WTC11 (cell line): ENCODE measurements around the gene KRTAP2-3. TPM values are rescaled to one million over a fixed set of nuclear protein-coding genes. Genes with fewer than 3 reads are reported as not detected.

Experiments
- ATAC-seq: fragments of 200-7000 bp; cut with Tn5 transposase; 2 replicates; pipeline ENCODE4 v1.10.0; 2021; ENCODE audit warnings: mild to moderate bottlenecking, moderate library complexity
- CTCF ChIA-PET: fragments of 300-600 bp; sonication (Branson Sonifier 250); formaldehyde crosslinking; loops from one replicate; lab custom pipeline; 2021; ENCODE audit warnings: antibody characterized with exemption; lab: Charles Lee
- POLR2A ChIA-PET: fragments of 350-600 bp; sonication (Branson Sonifier 250); formaldehyde crosslinking; loops from one replicate; lab custom pipeline; 2021; ENCODE audit warnings: antibody characterized with exemption; lab: Charles Lee
- DNase-seq: peaks from one replicate; pipeline ENCODE4 v3.0.0; 2021; ENCODE audit warnings: low spot score
- H3K27ac Mint-ChIP-seq: 2 replicates; pipeline ENCODE4 v1.8.0; 2021; ENCODE audit warnings: mixed read lengths
- H3K27me3 Mint-ChIP-seq: 2 replicates; pipeline ENCODE4 v1.8.0; 2021; ENCODE audit warnings: low read depth, mild to moderate bottlenecking, moderate library complexity, mixed read lengths
- H3K36me3 Mint-ChIP-seq: 2 replicates; pipeline ENCODE4 v1.8.0; 2021; ENCODE audit warnings: mixed read lengths
- H3K4me1 Mint-ChIP-seq: 2 replicates; pipeline ENCODE4 v1.8.0; 2022; ENCODE audit warnings: mixed read lengths
- H3K4me3 Mint-ChIP-seq: 2 replicates; pipeline ENCODE4 v1.8.0; 2021; ENCODE audit warnings: mild to moderate bottlenecking, moderate library complexity, mixed read lengths
- H3K9me3 Mint-ChIP-seq: 2 replicates; pipeline ENCODE4 v1.8.0; 2021; ENCODE audit warnings: mixed read lengths
- AFF4 ChIP-seq: sonication (generic); formaldehyde crosslinking; IDR thresholded peaks from 2 replicates; pipeline ENCODE4 v1.8.1; 2023; ENCODE audit warnings: mild to moderate bottlenecking, missing genetic modification reagents, borderline replicate concordance
- ATF6 ChIP-seq: sonication (generic); formaldehyde crosslinking; IDR thresholded peaks from 2 replicates; pipeline ENCODE4 v1.8.1; 2023; ENCODE audit warnings: mild to moderate bottlenecking, missing genetic modification reagents
- CBFB ChIP-seq: sonication (generic); formaldehyde crosslinking; IDR thresholded peaks from 2 replicates; pipeline ENCODE4 v1.8.1; 2022; ENCODE audit warnings: mild to moderate bottlenecking, low read depth, missing genetic modification reagents
- E2F5 ChIP-seq: sonication (generic); formaldehyde crosslinking; IDR thresholded peaks from 2 replicates; pipeline ENCODE4 v1.8.1; 2022; ENCODE audit warnings: mild to moderate bottlenecking, moderate library complexity, missing genetic modification reagents
- ERG ChIP-seq: fragments of 250-450 bp; sonication (Bioruptor Pico); IDR thresholded peaks from 2 replicates; pipeline ENCODE4 v1.8.0; 2021; ENCODE audit warnings: mild to moderate bottlenecking
- FOXJ3 ChIP-seq: sonication (generic); formaldehyde crosslinking; IDR thresholded peaks from 2 replicates; pipeline ENCODE4 v1.9.0; 2021; ENCODE audit warnings: missing genetic modification reagents, mild to moderate bottlenecking, borderline replicate concordance
- JUN ChIP-seq: sonication (generic); formaldehyde crosslinking; IDR thresholded peaks from 2 replicates; pipeline ENCODE4 v1.8.0; 2023; ENCODE audit warnings: mild to moderate bottlenecking, missing genetic modification reagents
- KAT7 ChIP-seq: sonication (generic); formaldehyde crosslinking; IDR thresholded peaks from 2 replicates; pipeline ENCODE4 v1.8.1; 2023; ENCODE audit warnings: missing genetic modification reagents, mild to moderate bottlenecking, borderline replicate concordance
- MAX ChIP-seq: sonication (generic); formaldehyde crosslinking; IDR thresholded peaks from 2 replicates; pipeline ENCODE4 v1.8.0; 2022; ENCODE audit warnings: mild to moderate bottlenecking, missing genetic modification reagents
- MXD4 ChIP-seq: fragments of 250-450 bp; sonication (Bioruptor Pico); IDR thresholded peaks from 2 replicates; pipeline ENCODE4 v1.8.0; 2021; ENCODE audit warnings: mild to moderate bottlenecking, moderate library complexity, borderline replicate concordance
- NFATC4 ChIP-seq: fragments of 250-450 bp; sonication (Bioruptor Pico); IDR thresholded peaks from 2 replicates; pipeline ENCODE4 v1.9.0; 2021; ENCODE audit warnings: mild to moderate bottlenecking
- NFE2L1 ChIP-seq: sonication (generic); formaldehyde crosslinking; IDR thresholded peaks from 2 replicates; pipeline ENCODE4 v1.8.1; 2023; ENCODE audit warnings: missing genetic modification reagents
- PREB ChIP-seq: sonication (generic); formaldehyde crosslinking; IDR thresholded peaks from 2 replicates; pipeline ENCODE4 v1.8.1; 2022; ENCODE audit warnings: mild to moderate bottlenecking, missing genetic modification reagents, moderate library complexity, borderline replicate concordance
- TCF7 ChIP-seq: sonication (generic); formaldehyde crosslinking; IDR thresholded peaks from 2 replicates; pipeline ENCODE4 v1.8.0; 2022; ENCODE audit warnings: mild to moderate bottlenecking, low read depth, missing genetic modification reagents, moderate library complexity
- TEAD1 ChIP-seq: sonication (generic); formaldehyde crosslinking; IDR thresholded peaks from 2 replicates; pipeline ENCODE4 v1.8.0; 2022; ENCODE audit warnings: mild to moderate bottlenecking, missing genetic modification reagents
- ZBTB21 ChIP-seq: sonication (generic); formaldehyde crosslinking; IDR thresholded peaks from 2 replicates; pipeline ENCODE4 v1.8.1; 2023; ENCODE audit warnings: mild to moderate bottlenecking, missing genetic modification reagents, borderline replicate concordance
- ZNF263 ChIP-seq: sonication (generic); formaldehyde crosslinking; IDR thresholded peaks from 2 replicates; pipeline ENCODE4 v1.8.1; 2022; ENCODE audit warnings: low read depth, mild to moderate bottlenecking, moderate library complexity, missing genetic modification reagents
- ZNF396 ChIP-seq: fragments of 250-450 bp; sonication (Bioruptor Pico); IDR thresholded peaks from 2 replicates; pipeline ENCODE4 v1.8.0; 2021; ENCODE audit warnings: mild to moderate bottlenecking, moderate library complexity, borderline replicate concordance
- ZNF416 ChIP-seq: fragments of 250-450 bp; sonication (Bioruptor Pico); IDR thresholded peaks from 2 replicates; pipeline ENCODE4 v1.9.0; 2021; ENCODE audit warnings: mild to moderate bottlenecking, inconsistent platforms
- ZSCAN18 ChIP-seq: fragments of 250-450 bp; sonication (Bioruptor Pico); IDR thresholded peaks from 2 replicates; pipeline ENCODE4 v2.1.2; 2022; ENCODE audit warnings: mild to moderate bottlenecking, moderate library complexity
- total RNA-seq: library from RNA; stranded (reverse); gene quantifications from 3 replicates; pipeline ENCODE4 v1.2.3, GENCODE V29; 2021

The KRTAP2-3 gene
- total RNA-seq, 1 experiment from 2014 or later = not detected

- Mint-ChIP-seq H3K27me3 (no peaks in the 10 kb centered on the region; the same call in 1 of the 2 replicates), H3K4me3 (no peak overlapping the region), H3K4me1 (no peaks in the 10 kb centered on the region), H3K9me3 (no peaks in the 10 kb centered on the region), H3K27ac (no peak overlapping the region), H3K36me3 (no peaks in the 10 kb centered on the region)
- no peak for TF ChIP-seq ZNF396 (CRISPR knock-in tag)
- no peak for TF ChIP-seq AFF4 (CRISPR knock-in tag)
- no peak for TF ChIP-seq ZNF416 (CRISPR knock-in tag)
- TF ChIP-seq KAT7 (CRISPR knock-in tag) = no peak
- no peak for TF ChIP-seq E2F5 (CRISPR knock-in tag)
- TF ChIP-seq TCF7 = no peak
- TF ChIP-seq ATF6 (CRISPR knock-in tag) = no peak
- TF ChIP-seq MAX (CRISPR knock-in tag) = no peak
- TF ChIP-seq NFATC4 (CRISPR knock-in tag) = no peak
- no peak for TF ChIP-seq ZNF263
- no peak for TF ChIP-seq TEAD1 (CRISPR knock-in tag)
- no peak for DNase-seq
- ChIA-PET POLR2A (interaction anchor here (0.6 kb wide), 1 partner anchor 33 kb away, joined by 4 read pairs; no protein-coding TSS in a partner anchor), CTCF (no interaction called here)
- no peak for ATAC-seq
Observed at GRCh38 chr17:41071606-41072360, 11.9 kb upstream of the KRTAP2-3 start.

- no peak overlapping the region for H3K4me3 Mint-ChIP-seq
- no peaks in the 10 kb centered on the region for H3K9me3 Mint-ChIP-seq
- CTCF ChIA-PET = no interaction called here
- peaks cover 4% of the 10 kb centered on the region; the same call in 1 of the 2 replicates for H3K4me1 Mint-ChIP-seq
- no peak for TF ChIP-seq FOXJ3 (CRISPR knock-in tag)
- TF ChIP-seq KAT7 (CRISPR knock-in tag) = no peak
- no peak for TF ChIP-seq ERG (CRISPR knock-in tag)
- TF ChIP-seq ZBTB21 (CRISPR knock-in tag) = no peak
- TF ChIP-seq NFE2L1 (CRISPR knock-in tag) = no peak
- TF ChIP-seq E2F5 (CRISPR knock-in tag) = no peak
- TF ChIP-seq MXD4 (CRISPR knock-in tag) = no peak
- no peak for TF ChIP-seq JUN (CRISPR knock-in tag)
- TF ChIP-seq ZSCAN18 = no peak
- TF ChIP-seq CBFB (CRISPR knock-in tag) = no peak
- no peak for TF ChIP-seq PREB (CRISPR knock-in tag)
- TF ChIP-seq, all 79 proteins: peak for 0
- H3K27ac Mint-ChIP-seq = no peak overlapping the region
- H3K27me3 Mint-ChIP-seq = no peaks in the 10 kb centered on the region
- no peak for ATAC-seq
- H3K36me3 Mint-ChIP-seq = no peaks in the 10 kb centered on the region
- POLR2A ChIA-PET = no interaction called here
- no peak for DNase-seq
Observed at GRCh38 chr17:41069031-41069430, 9.1 kb upstream of the KRTAP2-3 start.
